ENCODE measurements around the gene APOB.

DNA sequence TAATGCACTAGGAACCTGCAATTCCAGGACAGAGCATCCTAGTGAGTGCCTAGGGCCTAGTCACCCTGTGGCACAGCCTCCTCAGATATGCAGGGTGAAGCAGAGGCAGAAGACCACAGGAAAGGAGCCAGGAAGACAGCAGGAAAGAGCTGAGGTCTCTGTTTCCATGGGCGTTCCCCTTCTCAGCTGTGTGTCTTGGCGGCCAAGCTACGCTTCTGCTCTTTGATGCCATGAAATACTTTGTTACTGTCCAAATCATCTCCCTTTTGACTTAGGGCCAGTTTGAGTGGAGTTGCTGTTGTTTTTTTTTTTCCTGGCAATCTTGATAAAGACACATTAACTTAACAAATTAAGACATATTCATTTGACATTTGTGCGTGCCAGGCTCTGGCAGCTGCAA, 67.3 kb downstream of the APOB start:
- TF ChIP-seq EZH2 (IDR thresholded peaks at IDR 0.05; ENCODE audit: insufficient read depth, poor library complexity, severe bottlenecking), result no peak
- no peak for TF ChIP-seq EZH2phosphoT487 (IDR thresholded peaks at IDR 0.05; ENCODE audit: insufficient read depth, low read depth)
